Measurements from ENCODE around the gene TMBIM1. TPM values are rescaled to one million over a fixed set of nuclear protein-coding genes. Genes with fewer than 3 reads are reported as not detected.

Gene TMBIM1
- polyA plus RNA-seq, 1 experiment: 206 TPM

DNA sequence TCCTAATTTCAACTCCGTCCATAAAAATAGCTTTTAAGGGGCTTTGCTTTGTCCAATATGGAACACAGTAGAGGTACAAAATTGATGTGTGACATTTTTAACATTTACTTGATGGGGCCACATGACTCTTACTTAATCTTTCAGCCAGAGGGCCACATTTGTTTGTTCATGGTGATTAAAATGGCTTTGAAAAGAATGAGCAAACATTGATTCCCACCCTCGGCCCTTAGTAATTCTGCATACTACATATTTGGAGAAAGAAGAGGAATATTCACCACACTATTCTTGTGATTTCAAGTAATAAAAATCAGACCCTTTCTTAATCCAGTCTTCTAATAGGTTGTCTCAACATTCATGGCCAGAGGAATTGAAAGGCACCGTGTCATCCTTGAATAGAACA lies 57.8 kb downstream of the TMBIM1 start:
- TF ChIP-seq, protein P1, sequence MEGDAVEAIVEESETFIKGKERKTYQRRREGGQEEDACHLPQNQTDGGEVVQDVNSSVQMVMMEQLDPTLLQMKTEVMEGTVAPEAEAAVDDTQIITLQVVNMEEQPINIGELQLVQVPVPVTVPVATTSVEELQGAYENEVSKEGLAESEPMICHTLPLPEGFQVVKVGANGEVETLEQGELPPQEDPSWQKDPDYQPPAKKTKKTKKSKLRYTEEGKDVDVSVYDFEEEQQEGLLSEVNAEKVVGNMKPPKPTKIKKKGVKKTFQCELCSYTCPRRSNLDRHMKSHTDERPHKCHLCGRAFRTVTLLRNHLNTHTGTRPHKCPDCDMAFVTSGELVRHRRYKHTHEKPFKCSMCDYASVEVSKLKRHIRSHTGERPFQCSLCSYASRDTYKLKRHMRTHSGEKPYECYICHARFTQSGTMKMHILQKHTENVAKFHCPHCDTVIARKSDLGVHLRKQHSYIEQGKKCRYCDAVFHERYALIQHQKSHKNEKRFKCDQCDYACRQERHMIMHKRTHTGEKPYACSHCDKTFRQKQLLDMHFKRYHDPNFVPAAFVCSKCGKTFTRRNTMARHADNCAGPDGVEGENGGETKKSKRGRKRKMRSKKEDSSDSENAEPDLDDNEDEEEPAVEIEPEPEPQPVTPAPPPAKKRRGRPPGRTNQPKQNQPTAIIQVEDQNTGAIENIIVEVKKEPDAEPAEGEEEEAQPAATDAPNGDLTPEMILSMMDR (IDR thresholded peaks at IDR 0.05; ENCODE audit: insufficient read depth, low read depth, low read length): no peak
- ChIA-PET POLR2A (no interaction called here), CTCF (no interaction called here)
- peaks cover 26% of the 10 kb centered on the region for H3K36me3 ChIP-seq (ENCODE audit: control insufficient read depth, insufficient read depth, low read length)
- no peaks in the 10 kb centered on the region for H3K27me3 ChIP-seq (ENCODE audit: control insufficient read depth, insufficient read depth, low read length)
- DNase-seq (ENCODE audit: low read depth): no peak
- no peak overlapping the region for H3K4me3 ChIP-seq (ENCODE audit: low read depth, low read length)

DNA sequence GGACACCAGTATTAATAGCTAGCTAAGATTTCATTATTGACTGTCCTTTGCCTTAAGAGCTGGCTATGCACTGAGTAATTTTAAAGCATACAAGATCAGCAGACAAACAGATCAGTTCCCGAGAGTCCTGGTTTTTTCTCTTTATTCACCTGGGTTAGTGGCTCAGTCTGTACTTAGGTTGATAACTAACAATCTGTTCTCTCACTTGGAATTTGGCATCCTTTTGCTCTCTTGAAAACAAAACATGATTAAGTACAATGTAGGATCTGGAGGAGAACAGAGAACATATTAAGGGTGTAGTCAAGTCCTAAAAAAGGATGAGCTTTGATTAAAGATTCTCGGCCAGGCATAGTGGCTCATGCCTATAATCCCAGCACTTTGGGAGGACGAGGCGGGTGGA lies 58.8 kb downstream of the TMBIM1 start:
- ChIA-PET POLR2A (no interaction called here), CTCF (no interaction called here)
- TF ChIP-seq, protein P1 (IDR thresholded peaks at IDR 0.05; ENCODE audit: insufficient read depth, low read depth, low read length): no peak
- Histone ChIP-seq H3K4me3 (ENCODE audit: low read depth, low read length) (no peak overlapping the region), H3K36me3 (ENCODE audit: control insufficient read depth, insufficient read depth, low read length) (peaks cover 25% of the 10 kb centered on the region), H3K27me3 (ENCODE audit: control insufficient read depth, insufficient read depth, low read length) (no peaks in the 10 kb centered on the region)
- no peak for DNase-seq (ENCODE audit: low read depth)

DNA sequence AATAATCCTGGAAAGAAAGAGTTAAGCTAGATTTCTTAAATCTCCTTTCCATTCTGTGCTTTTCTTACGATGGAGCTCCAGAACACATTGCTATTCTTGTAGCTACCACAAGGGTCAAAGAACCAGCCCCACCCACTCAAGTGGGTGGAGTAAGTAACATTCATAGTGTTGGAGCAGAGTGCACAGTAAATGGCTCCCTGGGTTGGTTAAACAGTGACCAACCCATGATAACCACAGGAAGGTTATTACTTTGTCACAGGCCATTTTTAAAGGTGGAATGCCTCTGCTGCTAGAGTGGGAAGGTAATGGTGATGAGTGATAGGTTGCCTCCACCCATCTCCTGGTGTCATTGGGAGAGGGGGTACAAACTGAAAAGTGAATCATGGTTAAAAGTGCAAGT lies 61.4 kb downstream of the TMBIM1 start:
- CTCF ChIA-PET: interaction anchor here (0.6 to 3.7 kb wide), 5 partner anchors 8 to 40 kb away, joined by 3 to 12 read pairs (median 3); no protein-coding TSS in a partner anchor

DNA sequence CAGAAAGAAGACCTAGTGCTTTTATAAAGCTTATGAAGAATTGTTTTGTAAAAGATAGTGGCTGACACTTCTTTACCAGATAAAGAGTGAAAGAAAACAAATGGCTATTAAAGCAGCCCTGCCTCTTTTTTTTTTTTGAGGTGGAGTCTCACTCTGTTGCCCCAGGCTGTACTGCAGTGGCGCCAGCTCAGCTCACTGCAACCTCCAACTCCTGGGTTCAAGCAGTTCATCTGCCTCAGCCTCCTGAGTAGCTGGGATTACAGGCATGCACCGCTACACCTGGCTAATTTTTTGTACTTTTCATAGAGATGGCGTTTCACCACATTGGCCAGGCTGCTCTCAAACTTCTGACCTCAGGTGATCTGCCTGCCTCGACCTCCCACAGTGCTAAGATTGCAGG lies 62.5 kb downstream of the TMBIM1 start:
- Histone ChIP-seq H3K4me3 (ENCODE audit: low read depth, low read length) (no peak overlapping the region), H3K27me3 (ENCODE audit: control insufficient read depth, insufficient read depth, low read length) (no peaks in the 10 kb centered on the region), H3K36me3 (ENCODE audit: control insufficient read depth, insufficient read depth, low read length) (peaks cover 26% of the 10 kb centered on the region)
- ChIA-PET CTCF (interaction anchor here (1.0 to 3.7 kb wide), 3 partner anchors 28 to 63 kb away, joined by 3 to 12 read pairs (median 8); partner anchors contain the start of gene TMBIM1), POLR2A (interaction anchor here (0.7 kb wide), 1 partner anchor 137 kb away, joined by 4 read pairs; no protein-coding TSS in a partner anchor)
- TF ChIP-seq, protein P1 (IDR thresholded peaks at IDR 0.05; ENCODE audit: insufficient read depth, low read depth, low read length): no peak
- DNase-seq (ENCODE audit: low read depth): no peak

More for the DNA sequence above, 61.4 kb downstream of the TMBIM1 start:
- TF ChIP-seq, protein P1 (IDR thresholded peaks at IDR 0.05; ENCODE audit: insufficient read depth, low read depth, low read length): 0 out of 2 replicates have a peak, but pooled peaks have one; percentile 6
- Histone ChIP-seq H3K27me3 (ENCODE audit: control insufficient read depth, insufficient read depth, low read length) (no peaks in the 10 kb centered on the region), H3K4me3 (ENCODE audit: low read depth, low read length) (no peak overlapping the region), H3K36me3 (ENCODE audit: control insufficient read depth, insufficient read depth, low read length) (peaks cover 29% of the 10 kb centered on the region)
- POLR2A ChIA-PET: no interaction called here
- DNase-seq (ENCODE audit: low read depth): no peak

- POLR2A ChIA-PET: interaction anchor here (0.9 kb wide), 1 partner anchor 10 kb away, joined by 3 read pairs; no protein-coding TSS in a partner anchor
- Histone ChIP-seq H3K4me3 (ENCODE audit: low read depth, low read length) (no peak overlapping the region), H3K27me3 (ENCODE audit: control insufficient read depth, insufficient read depth, low read length) (no peaks in the 10 kb centered on the region), H3K36me3 (ENCODE audit: control insufficient read depth, insufficient read depth, low read length) (peaks cover 28% of the 10 kb centered on the region)
- DNase-seq (ENCODE audit: low read depth): peak; percentile 80
- CTCF ChIA-PET: interaction anchor here (0.9 to 3.7 kb wide), 5 partner anchors 9 to 63 kb away, joined by 3 to 12 read pairs (median 5); partner anchors contain the start of gene TMBIM1
- TF ChIP-seq, protein P1 (IDR thresholded peaks at IDR 0.05; ENCODE audit: insufficient read depth, low read depth, low read length): no peak
These were observed 63.1 kb downstream of the TMBIM1 start for GRCh38 chr2:218229239-218229638.
